ENCODE measurements around the gene RPS6KA2. TPM values are rescaled to one million over a fixed set of nuclear protein-coding genes. Genes with fewer than 3 reads are reported as not detected.

The RPS6KA2 gene
- total RNA-seq, 1 experiment from 2014 or later, result 4.1 TPM

GRCh38 chr6:166636934-166637333 is 9.9 kb upstream of the RPS6KA2 start:
- H3K9me3 ChIP-seq (ENCODE audit: control insufficient read depth, insufficient read depth, low read depth, low read length), result no peaks in the 10 kb centered on the region
- DNase-seq (ENCODE audit: low read depth, low spot score), result no peak
- peaks cover 3% of the 10 kb centered on the region; the same call in 1 of the 2 replicates for H3K27me3 ChIP-seq (ENCODE audit: control insufficient read depth, insufficient read depth, low read length)
- ATAC-seq, result no peak
- no peak overlapping the region for H3K4me3 ChIP-seq (ENCODE audit: low read depth in 2 of 2, low read length in 2 of 2)
- H3K36me3 ChIP-seq (ENCODE audit: control insufficient read depth, insufficient read depth, low read length), result no peaks in the 10 kb centered on the region
- in situ Hi-C loops (cut with HindIII; ENCODE audit: low pct_unique_long_range_greater_than_20kb, low sequenced_read_pairs) (no loop called here), intact Hi-C loops (cut with micrococcal nuclease; ENCODE audit: unreplicated experiment) (no loop called here)
- POLR2A ChIA-PET, result no interaction called here
- H3K4me1 ChIP-seq (ENCODE audit: control insufficient read depth, insufficient read depth, low read length), result no peaks in the 10 kb centered on the region
- TF ChIP-seq SIN3A (IDR thresholded peaks at IDR 0.05; ENCODE audit: borderline replicate concordance, insufficient read depth, low read depth, low read length) (no peak), POLR2AphosphoS5 (IDR thresholded peaks at IDR 0.05; ENCODE audit: low read depth, low read length) (no peak), TCF7L2 (IDR thresholded peaks at IDR 0.05; ENCODE audit: low read depth, low read length) (no peak), REST (IDR thresholded peaks at IDR 0.05; ENCODE audit: insufficient read depth in 1 of 2, low read depth in 2 of 2, low read length in 1 of 2) (no peak), CTCF (IDR thresholded peaks at IDR 0.05) (no peak)
- BruUV-seq (replicated peaks), result no TSS peak
- CTCF ChIA-PET, result no interaction called here
- H3K27ac ChIP-seq (ENCODE audit: low read length), result no peak overlapping the region

- intact Hi-C loops (cut with micrococcal nuclease; ENCODE audit: unreplicated experiment), result no loop called here
- DNase-seq (ENCODE audit: low read depth, low spot score) (no peak), ATAC-seq (no peak)
- TF ChIP-seq SIN3A (IDR thresholded peaks at IDR 0.05; ENCODE audit: borderline replicate concordance, insufficient read depth, low read depth, low read length) (no peak), TCF7L2 (IDR thresholded peaks at IDR 0.05; ENCODE audit: low read depth, low read length) (no peak), POLR2AphosphoS5 (IDR thresholded peaks at IDR 0.05; ENCODE audit: low read depth, low read length) (no peak), CTCF (IDR thresholded peaks at IDR 0.05) (no peak), REST (IDR thresholded peaks at IDR 0.05; ENCODE audit: insufficient read depth in 1 of 2, low read depth in 2 of 2, low read length in 1 of 2) (no peak)
- Histone ChIP-seq H3K4me3 (ENCODE audit: low read depth in 2 of 2, low read length in 2 of 2) (no peak overlapping the region), H3K27me3 (ENCODE audit: control insufficient read depth, insufficient read depth, low read length) (no peaks in the 10 kb centered on the region), H3K4me1 (ENCODE audit: control insufficient read depth, insufficient read depth, low read length) (no peaks in the 10 kb centered on the region), H3K36me3 (ENCODE audit: control insufficient read depth, insufficient read depth, low read length) (no peaks in the 10 kb centered on the region), H3K27ac (ENCODE audit: low read length) (no peak overlapping the region), H3K9me3 (ENCODE audit: control insufficient read depth, insufficient read depth, low read depth, low read length) (no peaks in the 10 kb centered on the region)
- ChIA-PET CTCF (no interaction called here), POLR2A (no interaction called here)
- BruUV-seq (replicated peaks), result no TSS peak
- in situ Hi-C loops (cut with HindIII; ENCODE audit: low pct_unique_long_range_greater_than_20kb, low sequenced_read_pairs), result no loop called here
Measured at GRCh38 chr6:166636191-166636933, 9.3 kb upstream of the RPS6KA2 start.

All from Panc1 (cell line).